ENCODE data around the gene PACRG.

- TF ChIP-seq CTCF (IDR thresholded peaks at IDR 0.05; ENCODE audit: insufficient read depth, low read length, poor library complexity, severe bottlenecking) (no peak), EZH2phosphoT487 (conservative IDR thresholded peaks at IDR 0.05; ENCODE audit: low read length) (no peak)
Observed at GRCh38 chr6:163342571-163343539, 615.1 kb downstream of the PACRG start.
